NOMO-1 (cell line): Measurements from ENCODE around the gene DYRK1A.

Experiments
- DNase-seq, 2 experiments: peaks; one replicate each; lab custom pipeline; 2025; ENCODE audit not compliant: unreplicated experiment in 2 of 2; lab: John Stamatoyannopoulos, UW

DYRK1A gene

GRCh38 chr21:37364722-37365121 is 1.9 kb upstream of the DYRK1A start:
- peak; percentile 44 to 50 for DNase-seq

- DNase-seq = peak; percentile 39 to 71
Measured at GRCh38 chr21:37365517-37366481, 774 bp upstream of the DYRK1A start.

GRCh38 chr21:37367336-37367702 is 746 bp downstream of the DYRK1A start:
- DNase-seq = no peak

GRCh38 chr21:37367703-37368540 is 1.3 kb downstream of the DYRK1A start:
- no peak for DNase-seq

GRCh38 chr21:37368541-37369279 is 2.1 kb downstream of the DYRK1A start:
- DNase-seq = no peak

- no peak for DNase-seq
Measured at GRCh38 chr21:37369307-37369854, 2.8 kb downstream of the DYRK1A start.

GRCh38 chr21:37370152-37371040 is 3.8 kb downstream of the DYRK1A start:
- peak in 1 of 2 experiments; percentile 70 for DNase-seq

- no peak for DNase-seq
Measured at GRCh38 chr21:37371041-37371397, 4.4 kb downstream of the DYRK1A start.

GRCh38 chr21:37372127-37372731 is 5.7 kb downstream of the DYRK1A start:
- no peak for DNase-seq

GRCh38 chr21:37372951-37373350 is 6.4 kb downstream of the DYRK1A start:
- DNase-seq = no peak

- DNase-seq = no peak
Measured at GRCh38 chr21:37373539-37373938, 7.0 kb downstream of the DYRK1A start.

- DNase-seq = no peak
Measured at GRCh38 chr21:37374027-37374426, 7.5 kb downstream of the DYRK1A start.

GRCh38 chr21:37375866-37376574 is 9.4 kb downstream of the DYRK1A start:
- no peak for DNase-seq

- DNase-seq = no peak
Measured at GRCh38 chr21:37378700-37379139, 12.1 kb downstream of the DYRK1A start.

- no peak for DNase-seq
Measured at GRCh38 chr21:37380349-37381323, 14.1 kb downstream of the DYRK1A start.

GRCh38 chr21:37381883-37382585 is 15.5 kb downstream of the DYRK1A start:
- no peak for DNase-seq

- DNase-seq = no peak
Measured at GRCh38 chr21:37383086-37383485, 16.5 kb downstream of the DYRK1A start.
